ENCODE results near the gene LSM14B. TPM values are rescaled to one million over a fixed set of nuclear protein-coding genes. Genes with fewer than 3 reads are reported as not detected.
A peak's percentile ranks its signal among the peaks of the same experiment; 100 is the strongest.
"Not testable (repeated sequence)": the region's sequence is repeated elsewhere in the genome, so short reads cannot be mapped to it uniquely, and the experiment has no call there.

The LSM14B gene
- total RNA-seq, 1 donor, result 35.3 TPM

DNA sequence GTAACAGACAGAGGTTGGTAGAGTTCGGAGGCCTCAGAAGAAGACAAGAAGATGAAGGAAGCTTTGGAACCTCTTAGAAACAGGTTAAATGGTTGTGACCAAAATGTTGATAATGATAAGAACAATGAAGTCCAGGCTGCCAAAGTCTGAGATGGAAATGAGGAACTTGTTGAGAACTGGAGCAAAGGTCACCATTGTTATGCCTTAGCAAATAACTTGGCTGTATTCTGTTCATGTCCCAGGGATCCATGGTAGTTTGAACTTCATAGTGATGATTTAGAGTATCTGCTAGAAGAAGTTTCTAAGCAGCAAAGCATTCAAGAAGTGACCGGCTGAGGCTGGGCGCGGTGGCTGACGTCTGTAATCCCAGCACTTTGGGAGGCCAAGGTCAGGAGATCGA lies 11.1 kb upstream of the LSM14B start:
- peak in 1 of 3 donors; percentile 24 for DNase-seq (ENCODE audit: low read depth in 2 of 3, low spot score in 2 of 3)

DNA sequence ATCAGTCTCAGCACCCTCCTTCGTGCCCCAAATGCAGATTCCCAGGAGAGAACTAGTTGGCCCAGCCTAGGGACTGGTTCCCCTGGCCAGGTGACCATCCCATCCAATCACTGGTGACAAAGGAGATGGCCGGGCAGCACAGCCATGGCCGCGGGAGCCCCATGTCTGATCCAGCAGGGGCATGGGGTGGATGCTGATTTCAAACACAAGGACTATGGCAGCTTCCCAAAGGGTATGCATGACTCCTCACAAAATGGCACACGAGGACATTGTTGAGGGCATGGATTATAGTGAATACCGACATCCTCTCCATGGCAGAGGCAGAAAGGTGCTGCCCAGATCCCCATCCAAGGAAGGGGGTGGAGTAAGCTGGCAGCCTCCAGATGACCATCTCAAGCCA lies 9.9 kb upstream of the LSM14B start:
- no peak for DNase-seq (ENCODE audit: low read depth in 2 of 3, low spot score in 2 of 3)

DNA sequence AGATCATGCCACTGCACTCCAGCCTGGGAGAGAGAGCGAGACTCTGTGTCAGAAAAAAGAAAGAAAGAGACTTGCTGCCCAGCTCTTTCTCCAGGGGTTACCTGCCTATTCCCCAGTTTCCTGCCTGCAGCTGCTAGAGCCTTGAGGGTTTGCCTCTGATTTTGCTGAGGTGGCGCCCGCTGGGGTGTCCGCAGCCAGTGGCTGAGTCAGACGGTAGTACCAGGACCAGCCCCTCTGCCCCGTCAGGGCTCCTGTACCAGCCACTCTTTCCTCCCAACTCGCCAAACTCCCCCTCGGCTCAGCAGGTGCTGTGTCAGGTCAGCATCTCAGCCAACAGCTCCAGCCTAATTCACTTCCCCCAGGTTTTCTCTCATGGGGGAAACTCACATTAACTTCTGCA lies 7.4 kb upstream of the LSM14B start:
- no peak for DNase-seq (ENCODE audit: low read depth in 2 of 3, low spot score in 2 of 3)

DNA sequence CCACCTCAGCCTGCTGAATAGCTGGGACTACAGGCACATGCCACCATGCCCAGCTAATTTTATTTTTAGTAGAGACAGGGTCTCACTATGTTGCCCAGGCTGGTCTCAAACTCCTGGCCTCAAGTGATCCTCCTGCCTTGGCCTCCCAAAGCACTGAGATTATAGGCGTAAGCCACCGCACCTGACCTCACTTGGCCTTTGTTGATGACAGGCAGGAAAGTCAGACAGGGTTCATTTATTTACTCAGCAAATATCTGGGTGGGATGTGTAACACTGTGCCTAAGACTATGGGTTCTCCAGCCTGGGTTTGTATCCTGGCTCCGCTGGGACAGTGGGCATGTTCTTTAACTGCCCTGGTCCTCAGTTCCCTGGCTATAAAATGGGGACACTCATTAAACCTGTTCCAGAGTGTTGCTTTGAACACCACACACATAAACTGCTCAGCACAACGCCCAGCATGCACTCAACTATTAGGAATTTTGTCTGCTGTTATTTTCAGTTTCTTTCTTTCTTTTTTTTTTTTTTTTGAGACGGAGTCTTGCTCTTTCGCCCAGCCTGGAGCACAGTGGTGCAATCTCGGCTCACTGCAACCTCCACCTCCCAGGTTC lies 6.4 kb upstream of the LSM14B start:
- DNase-seq (ENCODE audit: low read depth in 2 of 3, low spot score in 2 of 3), result not testable (repeated sequence)

DNA sequence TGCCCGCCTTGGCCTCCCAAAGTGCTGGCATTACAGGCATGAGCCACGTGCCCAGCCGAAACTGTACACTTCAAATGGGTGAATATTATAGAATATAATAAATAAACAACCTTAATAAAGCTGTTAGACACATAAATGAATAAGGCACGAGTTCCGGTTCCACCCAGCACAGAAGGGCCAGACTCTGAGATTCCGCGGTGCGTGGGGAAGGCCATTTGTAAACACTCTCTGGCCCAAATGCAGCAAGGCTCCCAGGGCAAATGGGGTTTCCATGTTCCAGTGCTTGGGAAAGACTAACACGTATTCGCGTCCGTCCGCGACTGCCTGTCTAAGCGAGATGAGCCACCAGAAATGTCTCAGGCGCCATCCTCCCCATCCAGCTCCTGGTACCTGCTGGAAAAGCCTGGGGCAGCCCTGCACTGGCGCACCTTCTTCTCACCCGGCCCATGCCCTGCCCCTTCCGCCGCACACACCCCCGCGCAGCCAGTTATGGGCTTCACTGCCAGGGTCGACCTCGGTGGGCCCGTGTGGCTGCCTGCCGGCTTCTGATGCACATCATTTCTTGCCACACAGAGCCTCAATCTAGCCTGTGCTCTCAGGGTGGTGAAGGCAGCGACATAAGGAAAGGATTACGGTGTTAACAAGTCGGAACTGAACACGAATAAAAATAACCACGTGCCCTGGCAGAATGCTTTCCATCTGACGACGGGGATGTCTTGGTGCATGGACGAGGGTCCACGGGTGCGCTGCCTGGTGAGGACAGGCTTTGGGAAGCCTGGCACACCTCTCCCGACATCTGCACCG lies 5.5 kb upstream of the LSM14B start:
- DNase-seq (ENCODE audit: low read depth in 2 of 3, low spot score in 2 of 3), result no peak

DNA sequence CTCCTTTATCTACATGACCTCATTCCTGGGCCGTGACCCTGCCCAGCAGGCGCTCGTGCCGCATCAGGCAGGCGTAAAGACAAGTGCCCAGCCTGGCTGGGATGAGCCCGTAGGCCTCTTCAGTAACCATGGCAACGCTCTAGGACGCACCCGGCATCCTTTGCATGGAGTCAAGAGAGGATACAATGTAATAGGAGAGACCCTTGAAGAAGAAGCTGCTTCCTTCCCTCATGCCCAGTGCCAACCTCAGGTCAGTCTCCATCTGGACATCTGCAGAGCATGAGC lies 5.0 kb upstream of the LSM14B start:
- no peak for DNase-seq (ENCODE audit: low read depth in 2 of 3, low spot score in 2 of 3)

DNA sequence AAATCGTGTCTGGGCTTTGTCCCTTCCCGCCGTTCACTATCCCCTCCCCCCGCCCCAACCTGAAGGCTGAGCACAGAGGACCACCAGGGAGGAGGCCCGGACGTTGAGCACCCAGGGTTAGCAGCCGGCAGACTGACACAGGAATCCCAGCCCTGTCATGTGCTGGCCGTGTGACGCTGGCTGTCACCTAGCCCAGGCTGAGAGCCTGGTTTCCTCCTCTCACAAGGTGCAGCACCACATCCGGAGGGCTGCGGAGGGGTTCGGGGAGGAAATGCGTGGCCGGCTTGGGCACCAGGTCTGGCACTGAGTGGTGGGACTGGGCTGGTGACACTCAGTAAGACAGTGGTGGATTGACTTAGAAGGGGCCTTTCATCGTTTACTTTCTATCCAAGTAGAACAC lies 4.6 kb upstream of the LSM14B start:
- DNase-seq (ENCODE audit: low read depth in 2 of 3, low spot score in 2 of 3), result peak; percentile 52 to 90 (median 67)

DNA sequence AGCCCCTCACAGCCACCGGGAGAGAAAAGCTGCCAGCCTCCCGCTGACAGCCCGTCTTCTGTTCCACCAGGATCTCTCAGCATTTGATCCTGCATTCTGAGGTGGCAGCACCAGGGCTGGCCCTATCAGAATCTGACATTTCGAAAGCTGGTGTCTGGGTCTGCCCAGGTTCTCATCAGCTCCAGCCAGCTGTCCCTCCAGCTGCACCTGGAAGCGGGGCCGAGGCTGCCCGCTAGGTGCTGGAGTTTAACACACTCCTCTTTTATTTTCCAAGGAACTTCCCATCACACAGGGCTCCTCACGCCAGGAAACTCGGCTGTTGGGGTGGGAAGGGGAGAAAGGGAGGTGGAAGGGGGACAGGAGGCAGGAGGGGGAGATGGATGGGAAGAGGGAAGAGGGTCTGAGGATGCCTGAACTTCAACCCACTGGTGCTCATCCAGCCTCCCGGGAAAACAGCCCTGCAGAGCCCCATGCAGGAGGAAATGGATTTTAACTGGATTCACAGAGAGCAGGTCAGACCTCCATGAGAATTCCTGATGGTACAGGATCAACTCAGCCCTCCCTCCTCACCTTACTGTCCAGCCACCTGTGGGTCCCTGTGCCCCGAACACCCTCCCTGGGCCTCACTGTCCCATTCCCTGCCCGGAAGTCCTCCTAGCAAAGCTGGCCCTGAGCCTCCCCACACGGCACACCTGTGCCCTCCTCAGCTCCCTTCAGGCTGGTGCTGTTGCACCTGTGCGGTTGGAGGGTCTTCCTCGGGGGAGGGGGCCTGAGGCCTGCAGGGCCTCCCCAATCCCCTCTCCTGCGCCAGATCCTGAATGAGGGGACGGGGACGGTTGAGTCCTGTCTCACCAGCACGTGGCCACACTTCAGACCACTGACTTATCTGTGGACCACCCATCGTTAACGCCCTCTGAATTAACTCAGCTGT lies 3.9 kb upstream of the LSM14B start:
- no peak for DNase-seq (ENCODE audit: low read depth in 2 of 3, low spot score in 2 of 3)

DNA sequence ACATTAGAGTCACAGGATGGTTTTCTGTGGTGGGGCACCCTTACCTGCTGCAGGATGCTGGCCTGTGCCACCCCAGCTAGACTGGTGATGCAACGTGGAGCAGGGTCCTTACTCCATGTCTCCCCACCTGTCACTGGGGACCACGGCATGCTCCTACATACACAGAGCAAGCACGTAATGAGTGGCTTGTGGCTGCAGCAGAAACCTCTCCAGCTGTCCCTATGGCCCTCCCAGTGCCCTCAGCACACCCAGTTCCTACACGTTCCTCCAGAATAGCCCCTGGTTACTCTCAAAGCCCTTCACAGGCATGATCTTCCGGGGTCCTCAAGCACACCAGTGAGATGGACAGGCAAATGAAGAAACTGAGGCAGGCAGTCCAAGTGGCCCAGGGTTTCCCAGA lies 3.2 kb upstream of the LSM14B start:
- DNase-seq (ENCODE audit: low read depth in 2 of 3, low spot score in 2 of 3), result no peak

DNA sequence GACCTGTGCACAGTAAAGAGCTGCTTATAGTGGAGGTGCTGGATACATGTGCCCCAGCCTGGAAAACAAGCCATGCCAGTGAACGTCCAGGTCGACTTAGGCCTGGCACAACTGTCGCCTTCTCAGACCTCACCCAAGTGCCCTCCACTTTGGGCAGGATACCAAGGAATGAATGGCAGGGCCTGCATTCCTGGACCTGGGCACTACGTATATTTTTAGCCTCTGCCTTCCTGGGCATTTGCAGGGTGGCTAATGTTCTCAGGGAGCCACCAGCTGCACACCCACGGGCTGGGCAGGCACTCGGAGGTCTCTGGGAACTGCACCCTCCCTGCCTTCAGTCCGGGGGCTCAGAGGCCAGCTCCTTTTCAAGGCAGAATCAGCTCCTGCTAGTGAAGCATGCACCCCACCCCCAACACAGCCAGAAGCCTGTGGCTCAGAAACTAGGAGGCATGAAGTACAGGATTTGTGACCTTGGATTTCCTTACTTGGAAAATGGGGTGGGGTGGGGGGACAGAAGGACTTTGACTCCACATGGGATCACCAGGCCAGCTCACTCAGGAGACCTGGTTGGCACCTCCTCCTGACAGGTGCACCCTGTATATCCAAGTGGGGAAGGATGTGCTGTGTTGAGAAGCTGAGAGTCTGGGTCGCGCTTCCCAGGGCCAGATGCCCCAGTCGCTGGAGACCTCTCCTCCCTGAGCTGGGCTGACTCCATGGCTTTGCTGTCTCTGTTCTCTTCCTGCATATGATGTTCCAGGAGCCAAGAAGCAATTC lies 2.5 kb upstream of the LSM14B start:
- DNase-seq (ENCODE audit: low read depth in 2 of 3, low spot score in 2 of 3), result no peak

DNA sequence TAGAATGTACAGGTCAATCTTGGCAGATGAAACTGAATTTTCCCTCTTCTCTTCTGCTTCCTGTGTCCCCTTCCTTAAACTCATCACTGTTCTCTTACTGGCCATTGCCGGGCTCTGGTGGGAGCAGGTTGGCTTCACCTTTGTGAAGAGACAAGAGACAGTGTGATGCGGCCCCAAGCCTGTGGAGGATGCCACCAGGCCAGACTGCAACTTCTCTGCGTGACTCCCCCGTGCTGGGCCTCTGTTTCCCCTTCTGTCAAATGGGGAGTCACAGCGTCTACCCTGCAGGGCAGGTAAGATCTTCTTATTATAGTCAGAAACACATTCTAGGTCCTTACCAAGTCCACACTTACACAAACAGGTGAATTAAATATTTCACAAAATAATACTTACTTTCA lies 1.9 kb upstream of the LSM14B start:
- DNase-seq (ENCODE audit: low read depth in 2 of 3, low spot score in 2 of 3), result no peak

DNA sequence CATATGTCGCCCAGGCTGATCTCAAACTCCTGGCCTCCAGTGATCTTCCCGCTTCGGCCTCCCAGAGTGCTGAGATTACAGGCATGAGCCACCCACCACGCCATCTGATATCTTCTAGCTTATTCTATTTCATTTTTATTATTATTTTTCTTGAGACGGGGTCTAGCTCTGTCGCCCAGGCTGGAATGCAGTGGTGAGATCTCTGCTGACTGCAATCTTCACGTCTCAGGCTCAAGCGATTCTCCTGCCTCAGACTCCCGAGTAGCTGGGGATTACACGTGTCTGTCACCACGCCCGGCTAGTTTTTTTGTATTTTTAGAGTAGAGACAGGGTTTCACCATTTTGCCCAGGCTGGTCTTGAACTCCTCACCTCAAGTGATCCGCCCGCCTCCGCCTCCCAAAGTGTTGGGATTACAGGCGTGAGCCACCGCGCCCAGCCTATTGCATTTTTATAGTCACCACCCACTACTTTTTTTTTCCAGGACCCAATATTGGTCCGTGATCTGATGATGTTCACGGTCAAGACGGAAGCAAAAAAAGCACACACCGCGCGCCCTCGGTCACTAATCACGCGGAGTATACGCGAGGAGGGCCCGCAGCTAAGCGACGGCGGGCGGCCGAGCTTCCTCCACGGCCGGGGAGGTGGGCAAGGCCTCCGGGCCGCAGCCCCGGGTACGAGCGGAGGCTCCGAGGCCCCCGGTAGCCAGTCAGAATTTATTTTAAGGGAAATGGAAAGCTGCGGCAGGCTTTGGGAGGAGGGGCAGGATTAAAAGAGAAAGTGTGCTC lies 1.1 kb upstream of the LSM14B start:
- peak in 1 of 3 donors; percentile 56 for DNase-seq (ENCODE audit: low read depth in 2 of 3, low spot score in 2 of 3)

DNA sequence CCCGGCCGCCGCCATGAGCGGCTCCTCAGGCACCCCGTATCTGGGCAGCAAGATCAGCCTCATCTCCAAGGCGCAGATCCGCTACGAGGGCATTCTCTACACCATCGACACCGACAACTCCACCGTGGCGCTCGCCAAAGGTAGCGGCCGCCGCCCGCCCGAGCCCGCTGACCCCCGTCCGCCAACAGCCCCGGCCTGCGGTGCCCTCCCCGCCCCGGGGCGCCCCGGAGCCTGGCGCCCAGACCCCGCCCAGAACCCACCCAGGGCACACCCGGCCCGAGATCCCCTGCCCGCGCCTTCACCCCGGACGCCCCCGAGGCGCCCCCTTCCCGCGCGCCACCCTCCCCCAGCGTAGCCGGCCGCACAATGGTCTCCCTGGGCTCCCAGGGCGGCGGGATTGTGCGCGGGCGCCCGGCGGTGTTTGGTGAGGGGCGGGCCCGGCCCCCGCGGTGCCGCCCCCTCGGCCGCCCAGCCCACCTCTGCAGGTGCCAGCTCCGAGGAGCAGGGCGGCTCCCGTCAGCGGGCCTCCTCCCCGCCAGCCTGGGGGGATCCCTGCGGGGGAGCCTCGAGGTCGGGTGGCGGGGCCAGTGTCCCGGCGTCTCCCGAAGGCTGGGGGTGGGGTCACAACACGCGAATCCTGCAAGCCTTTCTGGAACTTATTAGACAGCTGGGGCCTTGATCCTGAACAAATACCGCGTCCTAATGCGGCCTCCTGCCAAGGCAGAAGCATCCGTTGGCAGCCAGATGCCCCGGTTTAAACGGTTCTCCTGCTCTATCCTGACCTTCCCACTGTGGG lies 577 bp downstream of the LSM14B start:
- DNase-seq (ENCODE audit: low read depth in 2 of 3, low spot score in 2 of 3), result no peak

DNA sequence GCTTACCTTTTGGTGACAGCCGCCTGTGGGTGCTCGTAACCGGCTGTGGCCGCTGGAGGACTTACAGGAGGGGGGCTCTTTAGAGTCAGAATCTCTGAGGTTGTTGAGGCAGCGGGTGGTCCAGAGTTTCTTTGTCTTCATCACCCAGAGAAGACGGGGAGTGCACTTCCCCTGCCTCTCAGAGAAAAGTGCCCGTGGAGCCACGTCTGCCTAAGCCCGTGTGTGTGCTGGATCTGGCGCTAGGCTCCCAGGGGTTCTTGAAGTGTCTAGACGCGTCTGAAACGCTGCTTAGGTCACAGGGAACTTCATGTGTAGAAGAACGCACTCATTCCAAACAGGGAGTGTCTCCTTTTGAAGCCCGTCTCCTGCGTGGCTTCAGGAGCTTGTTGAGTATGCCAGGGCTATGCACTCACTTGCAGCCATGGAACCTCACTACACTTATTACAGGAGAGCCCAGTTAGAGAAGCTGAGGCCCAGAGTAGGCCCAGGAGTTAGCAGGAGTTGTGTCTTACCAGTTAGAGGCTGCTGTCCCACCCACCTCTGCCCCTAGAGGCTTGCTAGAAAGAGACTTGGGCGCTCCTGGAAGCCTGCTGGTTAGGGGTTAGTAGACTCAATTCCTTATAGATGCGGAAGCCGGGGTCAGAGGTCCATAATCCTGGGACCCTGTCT lies 1.3 kb downstream of the LSM14B start:
- peak in 1 of 3 donors; percentile 33 for DNase-seq (ENCODE audit: low read depth in 2 of 3, low spot score in 2 of 3)

DNA sequence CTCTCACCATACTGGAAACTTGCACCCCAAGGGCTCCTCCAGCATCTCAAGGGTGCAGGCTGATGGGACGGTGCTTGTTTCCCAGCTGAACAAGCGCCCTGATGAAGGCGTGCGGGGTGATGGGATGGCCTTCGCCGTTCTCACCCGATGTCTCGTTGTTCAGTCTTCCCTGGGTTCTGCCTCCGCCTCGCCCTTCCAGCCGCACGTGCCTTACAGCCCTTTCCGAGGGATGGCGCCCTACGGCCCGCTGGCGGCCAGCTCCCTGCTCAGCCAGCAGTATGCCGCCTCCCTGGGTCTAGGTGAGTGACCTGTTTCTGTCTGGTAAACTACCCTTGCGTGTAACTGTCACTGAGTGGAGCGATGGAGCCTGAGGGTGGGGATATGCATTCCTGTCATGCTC lies 3.9 kb downstream of the LSM14B start:
- DNase-seq (ENCODE audit: low read depth in 2 of 3, low spot score in 2 of 3), result no peak

DNA sequence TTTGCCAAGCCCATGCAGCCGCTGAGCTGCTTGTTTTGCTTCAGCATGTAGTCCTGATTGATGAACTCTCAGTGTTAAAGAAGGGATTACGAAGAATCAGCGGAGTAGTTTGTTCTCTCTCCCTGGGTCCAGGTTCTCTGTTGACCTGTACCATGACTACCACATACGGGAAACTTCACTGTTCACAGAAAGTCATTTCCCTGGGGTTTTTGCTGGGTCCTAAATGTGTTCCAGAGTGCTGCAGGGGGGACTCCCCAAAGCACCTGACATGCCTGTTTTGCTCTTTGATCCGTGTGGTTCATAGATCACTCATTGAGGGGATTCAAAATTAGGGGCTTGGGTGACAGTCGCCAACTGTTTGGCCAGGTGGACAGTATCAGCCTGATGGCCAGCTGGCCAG lies 5.5 kb downstream of the LSM14B start:
- no peak for DNase-seq (ENCODE audit: low read depth in 2 of 3, low spot score in 2 of 3)

DNA sequence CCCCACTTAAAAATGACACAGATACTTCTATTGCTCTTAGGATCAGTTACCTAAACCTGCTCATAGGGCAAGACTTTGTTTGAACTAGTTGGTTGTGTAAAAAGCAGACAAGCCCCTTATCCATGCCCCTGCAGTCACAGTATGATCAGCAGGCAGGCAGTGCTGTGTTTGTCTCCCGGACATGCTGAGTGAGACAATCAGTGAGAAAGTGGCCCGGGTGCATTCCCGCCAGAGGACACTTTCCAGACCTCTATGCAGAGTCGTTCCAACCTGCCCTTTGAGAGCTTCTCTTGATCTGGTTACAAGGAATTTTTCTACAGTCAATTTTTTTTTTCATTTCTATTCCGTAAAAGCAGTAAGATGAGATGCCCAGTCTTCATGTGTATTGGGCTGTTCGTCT lies 6.2 kb downstream of the LSM14B start:
- DNase-seq (ENCODE audit: low read depth in 2 of 3, low spot score in 2 of 3), result no peak

DNA sequence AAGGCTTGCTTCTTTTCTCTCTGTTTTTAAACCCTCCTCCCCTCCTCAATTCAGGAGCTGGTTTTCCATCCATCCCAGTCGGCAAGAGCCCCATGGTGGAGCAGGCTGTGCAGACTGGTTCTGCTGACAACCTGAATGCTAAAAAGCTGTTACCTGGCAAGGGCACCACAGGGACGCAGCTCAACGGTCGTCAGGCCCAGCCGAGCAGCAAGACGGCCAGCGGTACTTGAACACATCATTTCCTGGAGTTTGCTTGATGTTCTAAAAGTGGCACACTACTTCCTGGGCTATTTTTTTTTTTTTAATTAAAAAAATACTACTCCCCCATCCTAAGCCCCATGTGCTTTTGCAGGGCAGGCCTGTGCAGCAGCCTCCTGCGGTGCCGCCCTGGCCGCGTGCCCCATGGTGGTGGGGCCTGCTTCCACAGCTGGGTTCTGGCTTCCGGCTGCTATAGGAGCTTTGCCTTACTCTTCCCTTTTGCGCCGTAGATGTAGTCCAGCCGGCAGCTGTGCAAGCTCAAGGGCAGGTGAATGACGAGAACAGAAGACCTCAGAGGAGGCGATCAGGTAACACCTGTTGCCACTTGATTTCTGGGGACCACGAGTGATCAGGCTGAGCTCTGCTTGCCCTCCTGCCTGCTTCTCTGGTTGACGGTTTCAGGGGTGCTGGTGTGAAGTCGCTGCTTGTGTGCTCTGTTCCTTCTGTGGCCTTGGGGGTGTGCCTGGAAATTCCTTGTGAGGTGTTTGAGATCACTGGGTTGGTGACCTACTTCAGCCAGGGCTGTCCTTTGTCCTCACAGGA lies 7.7 kb downstream of the LSM14B start:
- peak in 1 of 3 donors; percentile 12 for DNase-seq (ENCODE audit: low read depth in 2 of 3, low spot score in 2 of 3)
